Heart left ventricle (tissue), 16 donors: ENCODE results near the gene EPX. TPM values are rescaled to one million over a fixed set of nuclear protein-coding genes. Genes with fewer than 3 reads are reported as not detected.

Experiments
- ATAC-seq, 4 donors: fragments of 200-7000 bp; cut with Tn5 transposase; one replicate each; pipeline ENCODE4 v1.9.1; 2020 to 2022; ENCODE audit warnings: moderate library complexity in 4 of 4, mild to moderate bottlenecking in 3 of 4, moderate number of reproducible peaks in 1 of 4
- DNase-seq, 5 donors: peaks; one replicate each; pipeline ENCODE4 v3.0.0-alpha.2; 2020
- H3K27ac ChIP-seq, 12 donors: fragments of 200-600 bp; sonication (generic) in 4 of 12; one replicate each; pipeline versions ENCODE4 v1.5.0 to v1.8.0; 2016 to 2022; ENCODE audit warnings: mild to moderate bottlenecking in 2 of 12
- H3K27me3 ChIP-seq, 9 donors: fragments of 200-600 bp; sonication (generic) in 2 of 9; one replicate each; pipeline versions ENCODE4 v1.5.1 to v1.8.0; 2016 to 2022; ENCODE audit warnings: mild to moderate bottlenecking in 3 of 9
- H3K36me3 ChIP-seq, 9 donors: fragments of 200-600 bp; sonication (generic) in 2 of 9; one replicate each; pipeline versions ENCODE4 v1.5.0 to v1.8.0; 2018 to 2022; ENCODE audit warnings: mild to moderate bottlenecking in 2 of 9
- H3K4me1 ChIP-seq, 12 donors: fragments of 200-600 bp; sonication (generic) in 4 of 12; one replicate each; pipeline versions ENCODE4 v1.5.0 to v1.8.0; 2016 to 2022; ENCODE audit warnings: mild to moderate bottlenecking in 3 of 12
- H3K4me3 ChIP-seq, 12 donors: fragments of 200-600 bp; sonication (generic) in 4 of 12; one replicate each; pipeline versions ENCODE4 v1.5.0 to v1.8.0; 2017 to 2022; ENCODE audit warnings: mild to moderate bottlenecking in 9 of 12, moderate library complexity in 4 of 12
- H3K9me3 ChIP-seq, 12 donors: fragments of 200-600 bp; sonication (generic) in 4 of 12; one replicate each; pipeline versions ENCODE4 v1.5.0 to v1.8.0; 2016 to 2022; ENCODE audit warnings: mild to moderate bottlenecking in 1 of 12
- POLR2A ChIP-seq, 2 donors: fragments of 450-650 bp; IDR thresholded peaks; one replicate each; pipeline ENCODE4 v1.6.1; 2017; ENCODE audit warnings: antibody characterized with exemption in 2 of 2, mild to moderate bottlenecking in 2 of 2, moderate library complexity in 2 of 2
- WGBS, 4 donors: extraction: QIAGEN DNeasy Blood & Tissue Kit in 2 of 4; methylation state at CpG; one replicate each; pipeline versions ENCODE4 v1.1.5 to v1.1.7; 2013 to 2018; 5-methylcytosine and 5-hydroxymethylcytosine counted together
- intact Hi-C, 10 donors: fragments of 100-400 bp; cut with DNase I; formaldehyde crosslinking; loops; one replicate each; pipeline versions ENCODE4 v1.11.1 to v1.14.2; 2022
- polyA plus RNA-seq, 2 donors: library from polyadenylated mRNA; stranded (reverse); fragments of 200-250 nt; gene quantifications; one replicate each; pipeline ENCODE4 v1.2.3, GENCODE V29; 2013
- total RNA-seq, 9 donors: library from RNA; depleted of rRNA in 2 of 9; stranded (reverse); fragments of >200 nt in 2 of 9; fragmentation: NEBNext Ultra II Directional in 3 of 9; extraction: Animal tissue kit (Norgen Biotek cat#: 25700) in 3 of 9; gene quantifications; one replicate each; pipeline versions ENCODE4 v1.1.0 to v1.2.4, GENCODE V29; 2016 to 2023
- TF ChIP-seq, protein P1 (sequence below), 12 donors: fragments of 200-600 bp; sonication (generic) in 4 of 12; IDR thresholded peaks; one replicate each; pipeline versions ENCODE4 v1.5.0 to v1.8.0; 2018 to 2022; ENCODE audit warnings: antibody characterized with exemption in 12 of 12, mild to moderate bottlenecking in 5 of 12
- donor health status: ischemic (EF 13 %, LVEDD 7.1; RV severe dilation, severe dysfunction).
- donor health status: healthy with polysubstance abuse.
- donor health status: DM: no; HTN: yes; CAD: no.
- donor health status: DM: no; HTN: no; CAD: no.
- donor health status: ischemic (EF 25% LVEDD 6.9; RV normal size, moderate dysfunction).
- donor health status: ischemic (EF 25% LVEDD 5.7; RV mildly dilated, moderate dysfunction).
- donor health status: healthy.
- donor health status: DM: yes; HTN: yes; CAD: no.
- donor health status: ischemic (EF 35%, LVEDD 5.7; RV mildly dilated, moderate dysfunction).
- donor health status: nonischemic (EF 11% LVEDD 7.7; RV severe dilation, severe dysfunction).
- donor health status: DM: yes; HTN: yes; CAD: no.
- donor health status: PGD.
- donor health status: ischemic (EF 29% LVEDD 5.4; RV normal size, mild dysfunction).
- donor health status: nonischemic (EF 23%, LVEDD 6.1; RV moderate dilation, normal function).

EPX gene
- total and polyA plus RNA-seq, 11 donors, result not detected

DNA sequence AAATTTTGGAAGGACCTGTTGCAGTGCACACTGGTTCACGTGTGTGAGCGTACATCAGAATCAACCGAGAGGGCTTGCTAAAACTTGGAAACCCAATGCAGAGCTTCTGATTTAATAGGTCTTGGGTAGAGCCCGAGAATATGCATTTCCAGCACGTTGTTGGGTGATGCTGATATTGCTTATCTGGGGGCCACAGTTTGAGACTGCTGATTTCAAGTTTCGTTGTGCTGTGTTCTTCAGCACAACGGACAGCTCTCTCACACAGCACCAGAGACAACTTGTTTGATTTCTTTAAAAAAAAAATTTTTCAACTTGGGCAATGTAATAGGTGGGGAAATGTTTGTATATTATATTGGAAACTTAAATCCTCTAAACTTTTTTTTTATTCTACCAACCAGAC is 16.3 kb upstream of the EPX start:
- no peak for DNase-seq
- Histone ChIP-seq H3K4me3 (no peak overlapping the region), H3K27me3 (peaks cover 0 to 18% (median 0%) of the 10 kb centered on the region in 9 donors), H3K27ac (no peak overlapping the region), H3K9me3 (no peaks in the 10 kb centered on the region), H3K4me1 (no peaks in the 10 kb centered on the region), H3K36me3 (no peaks in the 10 kb centered on the region)
- intact Hi-C loops, result no loop called here
- WGBS, 4 donors, result 40 to 41% (median 40%) methylated on average over 7 of the region's 7 CpGs
- ATAC-seq, result no peak
- TF ChIP-seq, protein P1, sequence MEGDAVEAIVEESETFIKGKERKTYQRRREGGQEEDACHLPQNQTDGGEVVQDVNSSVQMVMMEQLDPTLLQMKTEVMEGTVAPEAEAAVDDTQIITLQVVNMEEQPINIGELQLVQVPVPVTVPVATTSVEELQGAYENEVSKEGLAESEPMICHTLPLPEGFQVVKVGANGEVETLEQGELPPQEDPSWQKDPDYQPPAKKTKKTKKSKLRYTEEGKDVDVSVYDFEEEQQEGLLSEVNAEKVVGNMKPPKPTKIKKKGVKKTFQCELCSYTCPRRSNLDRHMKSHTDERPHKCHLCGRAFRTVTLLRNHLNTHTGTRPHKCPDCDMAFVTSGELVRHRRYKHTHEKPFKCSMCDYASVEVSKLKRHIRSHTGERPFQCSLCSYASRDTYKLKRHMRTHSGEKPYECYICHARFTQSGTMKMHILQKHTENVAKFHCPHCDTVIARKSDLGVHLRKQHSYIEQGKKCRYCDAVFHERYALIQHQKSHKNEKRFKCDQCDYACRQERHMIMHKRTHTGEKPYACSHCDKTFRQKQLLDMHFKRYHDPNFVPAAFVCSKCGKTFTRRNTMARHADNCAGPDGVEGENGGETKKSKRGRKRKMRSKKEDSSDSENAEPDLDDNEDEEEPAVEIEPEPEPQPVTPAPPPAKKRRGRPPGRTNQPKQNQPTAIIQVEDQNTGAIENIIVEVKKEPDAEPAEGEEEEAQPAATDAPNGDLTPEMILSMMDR (IDR thresholded peaks at IDR 0.05), result no peak

DNA sequence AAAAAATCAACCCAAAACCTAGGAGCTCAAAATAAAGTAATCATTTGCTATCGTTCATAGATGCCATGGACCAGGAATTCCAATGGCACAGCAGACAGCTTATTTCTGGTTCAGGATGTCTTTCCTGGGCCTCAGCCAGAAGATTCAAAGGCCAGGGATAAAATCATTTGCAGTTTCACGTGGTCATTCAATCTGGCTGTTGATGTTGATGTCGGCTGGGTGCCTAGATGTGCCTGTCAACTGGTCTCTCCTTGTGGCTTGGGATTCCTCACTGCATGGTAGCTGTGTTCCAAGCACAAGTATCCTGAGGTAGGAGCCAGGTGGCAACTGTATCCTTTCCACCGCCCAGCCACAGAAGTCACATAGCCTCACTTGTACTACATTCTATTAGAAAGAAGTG is 10.7 kb upstream of the EPX start:
- intact Hi-C loops, result no loop called here
- ATAC-seq, result no peak
- Histone ChIP-seq H3K36me3 (no peaks in the 10 kb centered on the region), H3K9me3 (no peaks in the 10 kb centered on the region), H3K4me3 (no peak overlapping the region), H3K27me3 (peaks cover 0 to 16% (median 0%) of the 10 kb centered on the region in 9 donors), H3K4me1 (no peaks in the 10 kb centered on the region), H3K27ac (no peak overlapping the region)
- WGBS, 4 donors, result 56 to 69% (median 66%) methylated on average over 4 of the region's 4 CpGs
- DNase-seq, result no peak
- TF ChIP-seq, protein P1 (IDR thresholded peaks at IDR 0.05), result no peak
- TF ChIP-seq POLR2A (IDR thresholded peaks at IDR 0.05), result no peak

DNA sequence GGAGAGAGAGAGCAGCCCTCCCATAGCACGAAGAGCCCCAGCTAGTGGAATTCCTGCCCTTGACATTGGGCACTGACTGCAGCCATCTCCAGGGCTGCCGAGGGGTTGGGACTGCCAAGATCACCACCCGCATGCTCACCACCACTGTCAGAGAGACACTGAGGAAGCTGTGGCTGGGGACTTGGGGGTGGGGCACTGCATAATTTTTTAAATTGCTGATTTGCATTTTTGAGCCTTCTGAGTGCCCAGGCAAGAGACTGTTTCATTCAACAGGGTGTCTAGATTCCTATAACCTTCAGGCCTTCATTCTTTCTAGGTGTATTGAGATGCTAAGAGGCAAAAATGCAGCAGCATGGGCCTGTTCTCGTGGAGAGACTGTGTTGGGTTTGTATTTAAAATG is 9.0 kb upstream of the EPX start:
- intact Hi-C loops, result no loop called here

DNA sequence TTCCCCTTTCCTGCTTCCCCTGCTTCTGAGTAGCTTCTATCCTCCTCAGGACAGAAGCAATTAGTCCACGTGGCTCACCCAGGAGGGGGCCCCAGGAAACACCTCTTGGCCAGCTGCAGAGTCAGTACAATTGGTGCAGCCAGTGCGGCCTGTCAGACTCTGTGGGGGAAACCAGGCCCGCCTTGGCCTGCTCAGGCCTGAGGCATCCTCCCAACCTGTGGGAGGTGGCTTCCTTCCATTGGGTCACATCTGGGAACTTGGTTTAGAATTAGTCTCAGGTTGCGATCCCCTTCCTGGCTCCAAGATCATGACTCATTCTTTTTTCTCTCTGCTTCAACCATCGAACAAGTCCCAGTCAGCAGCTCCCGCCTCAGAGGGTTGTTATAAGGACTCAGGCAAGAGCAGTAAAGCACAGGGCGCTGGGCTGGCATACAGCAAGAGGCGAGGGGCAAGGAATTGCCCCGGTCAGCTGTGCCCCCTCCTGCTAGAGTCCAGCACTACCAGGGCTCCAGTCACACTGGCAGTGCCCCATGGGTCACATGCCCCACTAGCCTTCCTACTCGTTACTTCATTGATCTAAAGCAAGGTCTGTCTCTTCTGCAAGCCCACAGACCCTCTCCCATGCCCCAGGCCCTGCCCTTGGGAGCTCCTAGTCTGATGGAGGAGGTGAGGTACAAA is 8.1 kb upstream of the EPX start:
- H3K27ac ChIP-seq, result no peak overlapping the region
- H3K4me1 ChIP-seq, result peaks cover 0 to under 1% (median 0%) of the 10 kb centered on the region in 12 donors
- WGBS, 4 donors, result 60 to 69% (median 64%) methylated on average over 9 to 10 of the region's 10 CpGs
- TF ChIP-seq POLR2A (IDR thresholded peaks at IDR 0.05), result no peak
- TF ChIP-seq, protein P1 (IDR thresholded peaks at IDR 0.05), result no peak
- DNase-seq (no peak), ATAC-seq (peak in 1 of 4 donors; percentile 37)
- H3K36me3 ChIP-seq, result no peaks in the 10 kb centered on the region
- peaks cover 0 to 18% (median 0%) of the 10 kb centered on the region in 9 donors for H3K27me3 ChIP-seq
- H3K9me3 ChIP-seq, result no peaks in the 10 kb centered on the region
- intact Hi-C loops, result no loop called here
- no peak overlapping the region for H3K4me3 ChIP-seq

More for the DNA sequence above, 9.0 kb upstream of the EPX start:
- Histone ChIP-seq H3K9me3 (no peaks in the 10 kb centered on the region), H3K4me3 (no peak overlapping the region), H3K4me1 (no peaks in the 10 kb centered on the region), H3K36me3 (no peaks in the 10 kb centered on the region), H3K27me3 (peaks cover 0 to 14% (median 0%) of the 10 kb centered on the region in 9 donors), H3K27ac (no peak overlapping the region)
- WGBS, 4 donors, result 65 to 92% (median 81%) methylated on average over 4 of the region's 4 CpGs
- no peak for TF ChIP-seq POLR2A (IDR thresholded peaks at IDR 0.05)
- TF ChIP-seq, protein P1 (IDR thresholded peaks at IDR 0.05), result no peak
- no peak for ATAC-seq
- no peak for DNase-seq
